HCT116 (cell line): ENCODE results near the gene CISH. TPM values are rescaled to one million over a fixed set of nuclear protein-coding genes. Genes with fewer than 3 reads are reported as not detected.

Source experiments
- ATAC-seq: fragments of 200-7000 bp; cut with Tn5 transposase; 2 replicates; pipeline ENCODE4 v1.9.1; 2020; ENCODE audit warnings: mild to moderate bottlenecking, moderate library complexity
- BruUV-seq: library from RNA; stranded (reverse); fragments of 400-500 nt; replicated peaks from 2 replicates; lab custom pipeline; 2021; lab: Mats Ljungman, UMichigan
- CTCF ChIA-PET: fragments of 300-600 bp; sonication (Branson Sonifier 250); formaldehyde crosslinking; loops from one replicate; lab custom pipeline; 2021; ENCODE audit warnings: antibody characterized with exemption; lab: Charles Lee
- POLR2A ChIA-PET: fragments of 300-600, 350-600 bp; sonication (Branson Sonifier 250); formaldehyde crosslinking; loops from one replicate; lab custom pipeline; 2021; ENCODE audit warnings: antibody characterized with exemption; lab: Charles Lee
- RAD21 ChIA-PET, 2 experiments: fragments of 300-600 bp; sonication (Branson Sonifier 250); formaldehyde crosslinking; loops; one replicate each; lab custom pipeline; 2023; ENCODE audit warnings: low total read pairs in 2 of 2; ENCODE audit not compliant: uncharacterized antibody in 2 of 2, unreplicated experiment in 2 of 2, low non-redundant PET in 1 of 2; lab: Charles Lee
- DNase-seq: peaks from one replicate; pipeline ENCODE4 v3.0.0-alpha.2; 2010; ENCODE audit warnings: low read depth, low spot score
- H2AFZ ChIP-seq: fragments of 200-600 bp; shearing (Covaris generic), sonication (generic); 2 replicates; pipeline ENCODE4 v1.6.1; 2017; ENCODE audit warnings: low read depth, mixed run types, mixed read lengths, antibody characterized with exemption, low read length; ENCODE audit not compliant: poor library complexity, severe bottlenecking
- H3K27ac ChIP-seq: 2 replicates; pipeline ENCODE4 v1.5.1; 2012; ENCODE audit warnings: low read depth, low read length
- H3K27me3 ChIP-seq: fragments of 200-600 bp; sonication (generic); 2 replicates; pipeline ENCODE4 v1.6.1; 2016; ENCODE audit warnings: mixed run types, low read length, mixed read lengths; ENCODE audit not compliant: insufficient read depth
- H3K36me3 ChIP-seq, 2 experiments: fragments of 200-500 bp in 1 of 2; fragments of 200-600 bp in 1 of 2; sonication (Bioruptor generic) in 1 of 2; sonication (generic) in 1 of 2; 2 replicates each; pipeline versions ENCODE4 v1.5.1 to v1.6.1; 2014 to 2016; ENCODE audit warnings: low read length in 2 of 2, inconsistent platforms in 1 of 2, mixed read lengths in 1 of 2, mixed run types in 1 of 2; ENCODE audit not compliant: insufficient read depth in 2 of 2, control insufficient read depth in 1 of 2
- H3K4me1 ChIP-seq, 2 experiments: fragments of 200-600 bp in 1 of 2; sonication (generic) in 1 of 2; 2 replicates each; pipeline versions ENCODE4 v1.5.1 to v1.6.1; 2012 to 2017; ENCODE audit warnings: low read length in 2 of 2, inconsistent platforms in 1 of 2, mild to moderate bottlenecking in 1 of 2, mixed read lengths in 1 of 2, mixed run types in 1 of 2, moderate library complexity in 1 of 2; ENCODE audit not compliant: insufficient read depth in 2 of 2, control insufficient read depth in 1 of 2
- H3K4me2 ChIP-seq: fragments of 200-600 bp; sonication (generic); 2 replicates; pipeline ENCODE4 v1.6.1; 2017; ENCODE audit warnings: mixed run types, low read length, mixed read lengths
- H3K4me3 ChIP-seq, 2 experiments: fragments of 200-600 bp in 1 of 2; sonication (generic) in 1 of 2; replicated peaks in 1 of 2; 2 replicates each; pipeline ENCODE4 v1.5.1; 2011 to 2016; ENCODE audit warnings: low read length in 2 of 2, control low read depth in 1 of 2, low read depth in 1 of 2, mild to moderate bottlenecking in 1 of 2, mixed read lengths in 1 of 2, mixed run types in 1 of 2
- H3K79me2 ChIP-seq: fragments of 200-600 bp; sonication (generic); 2 replicates; pipeline ENCODE4 v1.6.1; 2017; ENCODE audit warnings: mild to moderate bottlenecking, mixed run types, low read length, moderate library complexity, mixed read lengths; ENCODE audit not compliant: insufficient read depth
- H3K9ac ChIP-seq: fragments of 200-600 bp; sonication (generic); 2 replicates; pipeline ENCODE4 v1.6.1; 2016; ENCODE audit warnings: low read length, mixed read lengths
- H3K9me2 ChIP-seq: fragments of 200-600 bp; sonication (generic), shearing (Covaris generic); 2 replicates; pipeline ENCODE4 v1.6.1; 2017; ENCODE audit warnings: mixed run types, mild to moderate bottlenecking, moderate library complexity; ENCODE audit not compliant: insufficient read depth
- H3K9me3 ChIP-seq, 2 experiments: fragments of 200-500 bp in 1 of 2; fragments of 200-600 bp in 1 of 2; sonication (Bioruptor generic) in 1 of 2; sonication (generic) in 1 of 2; 2 replicates each; pipeline ENCODE4 v1.6.1; 2014 to 2017; ENCODE audit warnings: low read length in 2 of 2, mixed read lengths in 2 of 2, inconsistent platforms in 1 of 2, low read depth in 1 of 2, mild to moderate bottlenecking in 1 of 2, mixed run types in 1 of 2, moderate library complexity in 1 of 2; ENCODE audit not compliant: control insufficient read depth in 1 of 2, insufficient read depth in 1 of 2
- H4K20me1 ChIP-seq: fragments of 200-600 bp; sonication (generic), shearing (Covaris generic); 2 replicates; pipeline ENCODE4 v1.6.1; 2017; ENCODE audit warnings: mixed run types, mild to moderate bottlenecking, moderate library complexity; ENCODE audit not compliant: insufficient read depth
- CEBPB ChIP-seq: IDR thresholded peaks from 2 replicates; pipeline ENCODE4 v1.6.1; 2012; ENCODE audit warnings: low read depth
- EGR1 ChIP-seq: IDR thresholded peaks from 2 replicates; pipeline ENCODE4 v1.6.1; 2012; ENCODE audit warnings: low read depth
- EZH2phosphoT487 ChIP-seq: fragments of 200-600 bp; IDR thresholded peaks from 2 replicates; pipeline ENCODE4 v1.6.1; 2018; ENCODE audit warnings: antibody characterized with exemption, borderline replicate concordance
- FOSL1 ChIP-seq: IDR thresholded peaks from 2 replicates; pipeline ENCODE4 v1.6.1; 2012; ENCODE audit warnings: low read depth
- POLR2A ChIP-seq: IDR thresholded peaks from 2 replicates; pipeline ENCODE4 v1.7.0; 2011; ENCODE audit warnings: borderline replicate concordance; ENCODE audit not compliant: insufficient read depth, insufficient read length; ENCODE audit errors: extremely low read depth
- POLR2AphosphoS5 ChIP-seq: IDR thresholded peaks from 2 replicates; pipeline ENCODE4 v1.6.1; 2011; ENCODE audit warnings: mild to moderate bottlenecking, low read depth, low read length, moderate library complexity
- RAD21 ChIP-seq: IDR thresholded peaks from 2 replicates; pipeline ENCODE4 v1.6.1; 2012; ENCODE audit warnings: low read depth, mild to moderate bottlenecking
- SIN3A ChIP-seq: IDR thresholded peaks from 2 replicates; pipeline ENCODE4 v1.6.1; 2012; ENCODE audit warnings: low read depth
- SP1 ChIP-seq: IDR thresholded peaks from 2 replicates; pipeline ENCODE4 v1.6.1; 2012; ENCODE audit warnings: low read depth
- SRF ChIP-seq: IDR thresholded peaks from 2 replicates; pipeline ENCODE4 v1.6.1; 2012; ENCODE audit warnings: low read depth
- TCF7L2 ChIP-seq: IDR thresholded peaks from 2 replicates; pipeline ENCODE4 v1.7.0; 2011; ENCODE audit warnings: borderline replicate concordance, inconsistent platforms; ENCODE audit not compliant: insufficient read depth, insufficient read length; ENCODE audit errors: extremely low read depth
- ZFX ChIP-seq: fragments of 450-650 bp; IDR thresholded peaks from 2 replicates; pipeline ENCODE4 v1.6.1; 2017
- ZNF274 ChIP-seq: fragments of 200-500 bp; sonication (Bioruptor generic); IDR thresholded peaks from 2 replicates; pipeline ENCODE4 v1.6.1; 2014; ENCODE audit warnings: mild to moderate bottlenecking, low read depth, low read length, inconsistent platforms
- intact Hi-C: fragments of 100-400 bp; cut with micrococcal nuclease; formaldehyde crosslinking; loops from 2 replicates; pipeline ENCODE4 v1.10.0; 2022
- total RNA-seq: library from RNA; stranded (reverse); gene quantifications from one replicate; pipeline ENCODE4 v1.2.1, GENCODE V29; 2021; ENCODE audit not compliant: unreplicated experiment
- TF ChIP-seq, protein P1 (sequence below), 3 experiments: fragments of 200-600 bp in 1 of 3; sonication (generic) in 1 of 3; IDR thresholded peaks in 2 of 3; conservative IDR thresholded peaks in 1 of 3; 2 replicates each; pipeline ENCODE4 v1.5.1; 2012 to 2017; ENCODE audit warnings: low read depth in 2 of 3, low read length in 2 of 3, antibody characterized with exemption in 1 of 3, borderline replicate concordance in 1 of 3, control low read depth in 1 of 3, mild to moderate bottlenecking in 1 of 3, mixed read lengths in 1 of 3, mixed run types in 1 of 3, moderate library complexity in 1 of 3; ENCODE audit not compliant: insufficient read depth in 1 of 3
- TF ChIP-seq, protein P2 (sequence below): IDR thresholded peaks from 2 replicates; pipeline ENCODE4 v1.6.1; 2012; ENCODE audit warnings: low read depth
- TF ChIP-seq, protein P3 (sequence below): IDR thresholded peaks from 2 replicates; pipeline ENCODE4 v1.6.1; 2011; ENCODE audit warnings: mild to moderate bottlenecking, low read length, moderate library complexity; ENCODE audit not compliant: insufficient replicate concordance; ENCODE audit errors: extremely low read depth

The CISH gene
- total RNA-seq, 1 experiment from 2014 or later = 4.5 TPM

DNA sequence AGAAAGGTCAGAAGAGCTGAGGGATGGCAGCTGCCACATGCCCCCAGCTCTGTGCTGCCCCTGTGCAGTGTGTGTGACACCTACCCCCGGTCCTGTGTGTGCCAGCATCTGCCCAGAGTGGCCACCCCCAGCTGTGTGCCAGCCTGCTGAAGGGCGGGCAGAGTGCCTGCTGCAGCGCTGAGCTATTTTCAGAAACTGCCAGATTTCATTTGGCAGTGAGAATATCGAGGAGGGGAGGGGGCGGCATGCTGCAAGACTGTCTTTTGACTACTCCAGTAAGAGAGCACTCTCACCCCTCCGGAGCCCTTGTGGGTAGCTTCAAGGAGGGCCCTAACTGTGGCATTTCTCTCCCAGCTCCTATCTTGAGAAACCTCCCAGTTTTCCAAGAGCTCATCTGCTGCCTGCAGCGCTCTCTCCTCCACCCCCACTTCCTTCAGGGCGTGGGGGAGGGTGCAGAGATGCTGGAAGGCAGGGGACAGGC is 37.9 kb upstream of the CISH start:
- TF ChIP-seq ZNF274 = no peak
- no peak for TF ChIP-seq FOSL1
- TF ChIP-seq, protein P1, sequence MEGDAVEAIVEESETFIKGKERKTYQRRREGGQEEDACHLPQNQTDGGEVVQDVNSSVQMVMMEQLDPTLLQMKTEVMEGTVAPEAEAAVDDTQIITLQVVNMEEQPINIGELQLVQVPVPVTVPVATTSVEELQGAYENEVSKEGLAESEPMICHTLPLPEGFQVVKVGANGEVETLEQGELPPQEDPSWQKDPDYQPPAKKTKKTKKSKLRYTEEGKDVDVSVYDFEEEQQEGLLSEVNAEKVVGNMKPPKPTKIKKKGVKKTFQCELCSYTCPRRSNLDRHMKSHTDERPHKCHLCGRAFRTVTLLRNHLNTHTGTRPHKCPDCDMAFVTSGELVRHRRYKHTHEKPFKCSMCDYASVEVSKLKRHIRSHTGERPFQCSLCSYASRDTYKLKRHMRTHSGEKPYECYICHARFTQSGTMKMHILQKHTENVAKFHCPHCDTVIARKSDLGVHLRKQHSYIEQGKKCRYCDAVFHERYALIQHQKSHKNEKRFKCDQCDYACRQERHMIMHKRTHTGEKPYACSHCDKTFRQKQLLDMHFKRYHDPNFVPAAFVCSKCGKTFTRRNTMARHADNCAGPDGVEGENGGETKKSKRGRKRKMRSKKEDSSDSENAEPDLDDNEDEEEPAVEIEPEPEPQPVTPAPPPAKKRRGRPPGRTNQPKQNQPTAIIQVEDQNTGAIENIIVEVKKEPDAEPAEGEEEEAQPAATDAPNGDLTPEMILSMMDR (IDR thresholded peaks at IDR 0.05 in 2 of 3, conservative IDR thresholded peaks at IDR 0.05 in 1 of 3; ENCODE audit: borderline replicate concordance in 1 of 3, insufficient read depth in 1 of 3, low read depth in 2 of 3, low read length in 2 of 3) = no peak
- TF ChIP-seq SRF = no peak
- TF ChIP-seq ZFX = no peak
- no peak for TF ChIP-seq SP1
- TF ChIP-seq, protein P2, sequence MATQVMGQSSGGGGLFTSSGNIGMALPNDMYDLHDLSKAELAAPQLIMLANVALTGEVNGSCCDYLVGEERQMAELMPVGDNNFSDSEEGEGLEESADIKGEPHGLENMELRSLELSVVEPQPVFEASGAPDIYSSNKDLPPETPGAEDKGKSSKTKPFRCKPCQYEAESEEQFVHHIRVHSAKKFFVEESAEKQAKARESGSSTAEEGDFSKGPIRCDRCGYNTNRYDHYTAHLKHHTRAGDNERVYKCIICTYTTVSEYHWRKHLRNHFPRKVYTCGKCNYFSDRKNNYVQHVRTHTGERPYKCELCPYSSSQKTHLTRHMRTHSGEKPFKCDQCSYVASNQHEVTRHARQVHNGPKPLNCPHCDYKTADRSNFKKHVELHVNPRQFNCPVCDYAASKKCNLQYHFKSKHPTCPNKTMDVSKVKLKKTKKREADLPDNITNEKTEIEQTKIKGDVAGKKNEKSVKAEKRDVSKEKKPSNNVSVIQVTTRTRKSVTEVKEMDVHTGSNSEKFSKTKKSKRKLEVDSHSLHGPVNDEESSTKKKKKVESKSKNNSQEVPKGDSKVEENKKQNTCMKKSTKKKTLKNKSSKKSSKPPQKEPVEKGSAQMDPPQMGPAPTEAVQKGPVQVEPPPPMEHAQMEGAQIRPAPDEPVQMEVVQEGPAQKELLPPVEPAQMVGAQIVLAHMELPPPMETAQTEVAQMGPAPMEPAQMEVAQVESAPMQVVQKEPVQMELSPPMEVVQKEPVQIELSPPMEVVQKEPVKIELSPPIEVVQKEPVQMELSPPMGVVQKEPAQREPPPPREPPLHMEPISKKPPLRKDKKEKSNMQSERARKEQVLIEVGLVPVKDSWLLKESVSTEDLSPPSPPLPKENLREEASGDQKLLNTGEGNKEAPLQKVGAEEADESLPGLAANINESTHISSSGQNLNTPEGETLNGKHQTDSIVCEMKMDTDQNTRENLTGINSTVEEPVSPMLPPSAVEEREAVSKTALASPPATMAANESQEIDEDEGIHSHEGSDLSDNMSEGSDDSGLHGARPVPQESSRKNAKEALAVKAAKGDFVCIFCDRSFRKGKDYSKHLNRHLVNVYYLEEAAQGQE = no peak
- no peak for TF ChIP-seq SIN3A
- TF ChIP-seq EGR1 = no peak
- no peak for TF ChIP-seq RAD21
- TF ChIP-seq EZH2phosphoT487 = no peak
- no peak for TF ChIP-seq TCF7L2
- no peak for TF ChIP-seq CEBPB
- TF ChIP-seq POLR2AphosphoS5 = no peak
- TF ChIP-seq, protein P3, sequence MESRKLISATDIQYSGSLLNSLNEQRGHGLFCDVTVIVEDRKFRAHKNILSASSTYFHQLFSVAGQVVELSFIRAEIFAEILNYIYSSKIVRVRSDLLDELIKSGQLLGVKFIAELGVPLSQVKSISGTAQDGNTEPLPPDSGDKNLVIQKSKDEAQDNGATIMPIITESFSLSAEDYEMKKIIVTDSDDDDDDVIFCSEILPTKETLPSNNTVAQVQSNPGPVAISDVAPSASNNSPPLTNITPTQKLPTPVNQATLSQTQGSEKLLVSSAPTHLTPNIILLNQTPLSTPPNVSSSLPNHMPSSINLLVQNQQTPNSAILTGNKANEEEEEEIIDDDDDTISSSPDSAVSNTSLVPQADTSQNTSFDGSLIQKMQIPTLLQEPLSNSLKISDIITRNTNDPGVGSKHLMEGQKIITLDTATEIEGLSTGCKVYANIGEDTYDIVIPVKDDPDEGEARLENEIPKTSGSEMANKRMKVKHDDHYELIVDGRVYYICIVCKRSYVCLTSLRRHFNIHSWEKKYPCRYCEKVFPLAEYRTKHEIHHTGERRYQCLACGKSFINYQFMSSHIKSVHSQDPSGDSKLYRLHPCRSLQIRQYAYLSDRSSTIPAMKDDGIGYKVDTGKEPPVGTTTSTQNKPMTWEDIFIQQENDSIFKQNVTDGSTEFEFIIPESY = no peak
- no peak for TF ChIP-seq POLR2A
- Histone ChIP-seq H2AFZ (no peak overlapping the region), H3K9ac (no peak overlapping the region), H3K9me3 (no peaks in the 10 kb centered on the region), H4K20me1 (no peaks in the 10 kb centered on the region), H3K36me3 (peaks cover 0 to 8% of the 10 kb centered on the region in 2 experiments; a peak in 3 of 4 replicates), H3K4me3 (no peak overlapping the region), H3K9me2 (no peaks in the 10 kb centered on the region), H3K27me3 (no peaks in the 10 kb centered on the region), H3K79me2 (no peaks in the 10 kb centered on the region), H3K27ac (no peak overlapping the region), H3K4me1 (peaks cover 0 to 12% of the 10 kb centered on the region in 2 experiments; a peak in 2 of 4 replicates), H3K4me2 (no peak overlapping the region)
- no TSS peak for BruUV-seq
- ATAC-seq (no peak), DNase-seq (no peak)
- POLR2A ChIA-PET = interaction anchor here (1.6 kb wide), 1 partner anchor 736 kb away, joined by 4 read pairs; the partner anchor contains the start of gene MANF
- CTCF ChIA-PET = no interaction called here
- intact Hi-C loops = no loop called here
- RAD21 ChIA-PET = no interaction called here
